ENCODE results near the gene NR2C2.
A peak's percentile ranks its signal among the peaks of the same experiment; 100 is the strongest.

Gene NR2C2

DNA sequence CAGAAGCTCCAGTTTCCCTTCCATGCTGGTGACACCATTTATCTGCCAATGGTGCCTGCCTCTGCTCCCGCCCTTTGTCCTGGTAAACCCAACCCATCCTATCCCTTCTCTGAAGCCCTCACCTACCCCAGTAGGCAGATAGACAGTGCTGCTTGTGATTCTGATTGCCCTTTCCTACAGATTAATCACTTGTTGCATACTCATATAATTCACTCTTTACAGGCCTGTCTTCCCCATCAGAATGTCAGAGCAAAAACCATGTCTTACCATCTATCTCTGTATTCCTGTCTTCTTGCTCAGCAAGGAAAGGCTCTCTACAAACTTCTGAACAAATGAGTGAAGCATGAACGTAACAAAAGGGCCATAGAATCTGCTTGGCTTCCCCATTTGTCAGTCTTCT is 69.8 kb downstream of the NR2C2 start:
- no peak for DNase-seq (ENCODE audit: low read depth, low spot score)

DNA sequence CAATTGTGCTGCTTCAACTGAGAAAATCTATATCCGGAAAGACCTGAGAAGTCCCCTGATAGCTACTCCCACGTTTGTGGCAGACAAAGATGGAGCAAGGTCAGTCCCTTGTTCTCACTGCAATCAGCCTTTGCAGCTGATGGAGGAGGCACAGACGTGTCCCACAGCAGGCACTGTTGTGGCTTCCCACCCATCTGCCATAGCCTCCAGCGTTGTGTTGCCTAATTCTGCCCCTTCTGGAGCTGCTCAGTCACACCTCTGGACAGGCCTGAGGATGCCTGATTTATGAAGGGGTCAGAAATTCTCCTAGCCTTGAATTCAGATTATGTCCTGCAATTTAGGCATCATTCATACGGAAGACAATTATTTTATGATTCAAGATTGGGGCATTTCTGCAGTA is 75.9 kb downstream of the NR2C2 start:
- no peak for DNase-seq (ENCODE audit: low read depth, low spot score)

DNA sequence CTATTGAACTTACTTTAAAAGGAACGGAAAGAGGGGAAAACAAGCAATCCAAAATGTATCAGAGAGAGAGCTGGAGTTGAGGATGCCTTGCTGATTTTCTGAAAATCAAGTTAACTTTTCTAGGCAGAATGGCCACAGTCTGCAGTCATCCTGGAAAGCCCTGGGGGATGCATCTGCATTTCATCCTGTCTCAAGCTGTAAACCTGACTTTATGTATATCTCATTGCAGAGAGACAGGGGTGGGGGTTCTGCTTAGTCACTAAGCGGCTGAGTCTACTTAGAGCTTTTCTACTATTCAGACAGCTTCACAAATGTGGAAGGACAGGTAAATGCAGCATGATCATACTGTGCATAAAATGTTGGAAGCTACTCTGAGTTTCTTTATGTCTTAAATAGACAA is 76.3 kb downstream of the NR2C2 start:
- no peak for DNase-seq (ENCODE audit: low read depth, low spot score)

DNA sequence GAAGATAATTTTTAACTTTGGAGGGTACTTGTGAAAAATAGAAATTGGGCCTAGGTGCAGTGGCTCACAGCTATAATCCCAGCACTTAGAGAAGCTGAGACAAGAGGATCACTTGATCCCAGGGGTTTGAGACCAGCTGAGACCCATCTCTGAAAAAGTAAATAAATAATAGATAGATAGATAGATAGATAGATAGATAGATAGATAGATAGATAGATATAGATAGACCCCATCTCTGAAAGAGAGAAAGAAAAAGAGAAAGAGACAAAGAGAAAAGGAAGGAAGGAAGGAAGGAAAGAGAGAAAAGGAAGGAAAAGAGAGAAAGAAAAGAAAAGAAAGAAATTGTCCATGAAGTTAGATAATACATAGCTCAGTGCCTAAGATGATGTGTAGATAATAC is 82.2 kb downstream of the NR2C2 start:
- DNase-seq (ENCODE audit: low read depth, low spot score): no peak

- no peak for DNase-seq (ENCODE audit: low read depth, low spot score)
Measured at GRCh38 chr3:15032650-15033049, 85.3 kb downstream of the NR2C2 start.

DNA sequence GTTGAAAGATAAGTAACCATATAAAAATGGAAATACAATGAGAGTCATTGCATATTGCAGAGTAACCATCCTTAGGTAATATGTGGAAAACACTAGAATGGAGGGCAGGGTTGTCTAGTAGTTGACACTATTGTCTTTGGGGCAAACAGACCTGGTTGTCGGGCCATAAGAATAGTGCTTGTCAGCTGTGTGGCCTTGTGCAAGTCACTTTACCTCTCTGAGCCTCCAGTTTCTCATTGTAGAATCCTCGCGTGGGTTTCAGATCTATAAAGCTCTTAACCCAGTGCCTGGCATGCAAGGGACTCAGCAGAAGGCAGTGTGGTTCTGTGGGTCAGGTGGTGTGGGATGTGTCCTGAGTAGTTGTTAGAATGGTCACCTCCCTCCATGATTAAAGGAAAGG is 85.7 kb downstream of the NR2C2 start:
- no peak for DNase-seq (ENCODE audit: low read depth, low spot score)

- DNase-seq (ENCODE audit: low read depth, low spot score): no peak
Measured at GRCh38 chr3:15038306-15038705, 90.9 kb downstream of the NR2C2 start.

DNA sequence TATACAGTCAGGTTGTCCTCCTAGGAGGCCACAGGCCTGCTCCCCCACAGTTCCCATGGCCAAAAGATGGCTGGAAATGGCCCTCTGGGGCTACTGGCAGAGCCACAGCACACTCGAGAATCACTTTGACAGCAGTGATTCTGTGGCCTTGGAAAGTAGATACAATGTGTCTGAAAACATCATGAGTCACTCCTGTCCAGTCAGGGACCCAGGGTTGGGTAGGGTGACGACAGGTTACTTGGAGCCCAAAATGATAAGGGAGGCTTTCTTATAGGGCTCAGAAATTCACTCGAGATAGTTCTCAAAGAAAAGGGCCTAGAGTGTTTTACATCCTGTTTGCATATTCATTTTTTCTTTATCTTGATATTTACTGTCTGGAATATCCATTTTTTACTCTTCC is 93.5 kb downstream of the NR2C2 start:
- DNase-seq (ENCODE audit: low read depth, low spot score): peak; percentile 12

- DNase-seq (ENCODE audit: low read depth, low spot score): no peak
Measured at GRCh38 chr3:15041950-15042349, 94.6 kb downstream of the NR2C2 start.

DNA sequence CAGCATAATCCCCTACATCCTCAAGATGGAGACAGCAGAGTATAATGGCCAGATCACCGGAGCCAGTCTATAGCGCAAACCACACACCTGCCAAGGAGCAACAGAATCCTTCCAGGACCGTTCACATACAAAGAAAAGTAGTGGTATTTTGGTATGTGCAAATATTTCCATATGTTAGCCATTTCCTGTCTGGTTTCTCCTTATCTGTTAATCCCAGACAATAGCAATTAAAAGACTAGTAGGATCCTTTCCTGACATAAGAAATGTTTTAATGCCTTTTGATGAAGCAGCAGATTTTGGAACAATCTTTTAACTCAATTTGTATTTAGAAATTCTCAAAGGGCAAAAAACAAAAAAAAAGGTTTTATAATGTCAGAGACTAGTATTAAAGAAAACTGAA is 95.6 kb downstream of the NR2C2 start:
- DNase-seq (ENCODE audit: low read depth, low spot score): no peak

DNA sequence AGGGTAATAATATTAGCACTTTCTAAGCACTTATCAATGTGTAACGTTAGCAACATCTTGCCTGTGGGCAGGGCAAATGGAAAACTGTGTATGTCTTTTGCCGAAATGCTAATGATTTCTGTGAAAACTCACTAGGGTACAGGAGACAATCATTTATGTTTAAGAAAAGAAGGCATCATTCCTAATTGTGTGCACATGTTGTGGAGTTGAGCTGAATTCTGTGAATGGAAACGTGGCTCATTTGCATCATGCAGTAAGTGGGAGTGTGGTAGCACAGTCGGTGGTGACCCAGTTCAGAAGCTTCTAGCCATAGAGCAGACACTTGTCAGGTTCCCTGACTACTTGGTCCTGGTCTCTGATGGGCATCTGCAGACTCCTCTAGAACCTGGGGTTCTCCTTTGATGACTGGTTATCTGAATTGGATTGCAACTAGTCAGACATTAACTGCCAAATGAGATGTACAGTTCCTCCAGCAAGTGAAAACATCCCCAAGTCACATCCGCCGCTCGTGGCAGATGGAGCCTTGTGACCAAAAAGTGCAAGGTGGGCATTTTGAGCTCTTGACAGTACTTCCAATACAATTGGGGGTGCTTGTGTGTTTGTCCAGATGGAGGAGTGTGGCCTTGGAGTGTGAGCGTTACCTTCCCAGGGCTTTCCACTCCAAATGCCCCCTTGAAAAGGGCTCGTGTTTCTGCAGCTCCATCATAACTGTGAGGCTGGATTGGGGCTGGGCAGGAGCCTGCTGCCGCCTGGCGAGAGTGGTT is 96.2 kb downstream of the NR2C2 start:
- DNase-seq (ENCODE audit: low read depth, low spot score): no peak

- DNase-seq (ENCODE audit: low read depth, low spot score): no peak
Measured at GRCh38 chr3:15044326-15044725, 96.9 kb downstream of the NR2C2 start.

GRCh38 chr3:15045667-15046066 is 98.3 kb downstream of the NR2C2 start:
- DNase-seq (ENCODE audit: low read depth, low spot score): no peak

GRCh38 chr3:15049584-15049983 is 102.2 kb downstream of the NR2C2 start:
- DNase-seq (ENCODE audit: low read depth, low spot score): no peak

DNA sequence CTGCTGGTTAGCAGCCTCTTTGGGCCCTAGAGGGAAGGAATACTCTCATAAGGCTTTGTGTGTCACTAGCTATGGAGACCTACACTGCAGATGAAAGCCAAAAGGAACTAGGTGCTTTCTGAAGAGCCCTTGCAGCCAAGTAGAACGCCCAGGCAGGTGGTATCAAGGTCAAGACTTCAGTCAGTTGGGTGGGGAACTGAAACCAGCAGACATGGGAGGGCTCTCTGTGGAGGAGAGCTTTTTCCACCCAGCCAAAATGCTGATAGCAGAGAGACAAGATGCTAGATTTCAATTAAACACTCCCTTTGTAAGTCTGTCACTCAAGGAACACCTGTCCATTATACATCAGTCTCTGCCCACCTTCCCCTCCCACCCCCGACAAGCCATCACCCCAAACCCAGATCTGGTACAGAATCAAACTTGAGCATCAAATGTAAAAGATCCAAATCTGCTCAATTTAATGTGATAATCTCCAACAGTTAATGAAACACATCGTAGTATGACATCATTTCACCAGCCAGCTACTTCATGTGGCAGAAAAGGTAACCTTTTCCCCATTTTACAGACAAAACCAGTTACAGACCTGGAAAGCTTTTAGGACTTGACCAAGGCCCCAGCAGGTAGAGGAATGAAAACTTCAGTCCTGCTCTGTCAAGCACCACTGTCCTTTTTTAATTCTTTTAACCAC is 103.2 kb downstream of the NR2C2 start:
- no peak for DNase-seq (ENCODE audit: low read depth, low spot score)

DNA sequence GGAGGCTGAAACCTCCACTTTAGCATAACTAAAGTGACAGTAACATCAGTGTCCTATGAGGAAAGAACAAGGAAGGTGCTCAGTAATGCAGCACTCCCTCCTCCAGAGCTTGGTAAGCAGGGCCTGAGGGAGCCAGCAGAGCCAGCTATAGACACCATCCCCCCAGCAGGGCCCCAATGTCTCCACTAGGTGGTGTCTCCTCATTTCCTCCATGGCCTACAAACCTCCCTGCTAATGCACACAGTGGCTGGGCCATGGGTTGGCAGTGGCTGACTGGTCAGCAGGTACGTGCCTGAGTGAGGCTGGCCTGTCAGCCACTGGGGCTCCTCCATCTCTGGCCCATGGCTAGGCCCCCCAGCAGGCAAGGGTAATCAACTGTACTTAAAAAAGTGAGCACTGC is 104.1 kb downstream of the NR2C2 start:
- peak; percentile 42 for DNase-seq (ENCODE audit: low read depth, low spot score)

DNA sequence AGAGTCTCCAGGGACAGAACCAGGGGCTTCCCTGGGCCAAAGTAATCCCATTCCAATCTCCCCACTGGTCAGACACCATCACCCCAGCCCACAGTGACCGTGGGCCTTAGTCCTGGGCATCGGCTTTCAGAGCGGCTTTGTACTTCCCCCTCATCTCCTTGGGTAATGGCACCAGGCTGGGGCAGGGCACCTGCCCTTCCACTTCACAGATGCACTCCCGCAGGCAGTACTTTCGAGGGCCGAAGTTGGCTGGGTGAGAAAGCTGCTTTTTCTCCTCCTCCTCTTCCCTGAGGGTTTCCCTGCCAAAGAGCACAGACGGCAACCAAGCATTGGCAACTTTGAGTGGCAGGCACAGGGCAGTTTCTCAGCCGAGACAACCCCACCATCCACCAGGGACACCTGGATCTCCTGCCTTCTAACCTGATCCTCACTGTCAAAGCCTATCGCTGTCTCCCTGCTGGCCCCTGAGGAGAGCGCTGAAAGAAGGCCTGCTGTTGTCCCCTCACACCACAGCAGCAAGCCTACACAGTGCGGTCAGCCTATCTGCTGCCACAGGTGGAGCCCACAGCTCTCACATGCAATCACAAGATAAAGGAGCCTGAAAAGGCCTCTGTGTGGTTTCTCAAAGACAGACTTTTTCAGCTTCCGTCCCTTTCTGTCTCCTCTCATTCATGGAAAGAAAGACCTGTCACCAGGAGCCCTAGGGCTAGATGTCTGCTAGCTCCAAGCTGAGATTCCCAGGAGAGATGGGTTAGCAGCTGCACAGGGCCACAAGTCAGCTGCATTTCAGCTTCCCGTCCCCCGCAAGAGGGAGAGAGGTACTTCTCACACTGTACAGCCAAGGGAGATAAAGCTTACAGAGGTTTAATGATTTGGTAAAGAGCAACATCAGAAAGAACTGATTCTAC is 105.2 kb downstream of the NR2C2 start:
- DNase-seq (ENCODE audit: low read depth, low spot score): no peak

GRCh38 chr3:15053541-15053940 is 106.2 kb downstream of the NR2C2 start:
- DNase-seq (ENCODE audit: low read depth, low spot score): no peak

- peak; percentile 12 for DNase-seq (ENCODE audit: low read depth, low spot score)
Measured at GRCh38 chr3:15055019-15055557, 107.7 kb downstream of the NR2C2 start.

DNA sequence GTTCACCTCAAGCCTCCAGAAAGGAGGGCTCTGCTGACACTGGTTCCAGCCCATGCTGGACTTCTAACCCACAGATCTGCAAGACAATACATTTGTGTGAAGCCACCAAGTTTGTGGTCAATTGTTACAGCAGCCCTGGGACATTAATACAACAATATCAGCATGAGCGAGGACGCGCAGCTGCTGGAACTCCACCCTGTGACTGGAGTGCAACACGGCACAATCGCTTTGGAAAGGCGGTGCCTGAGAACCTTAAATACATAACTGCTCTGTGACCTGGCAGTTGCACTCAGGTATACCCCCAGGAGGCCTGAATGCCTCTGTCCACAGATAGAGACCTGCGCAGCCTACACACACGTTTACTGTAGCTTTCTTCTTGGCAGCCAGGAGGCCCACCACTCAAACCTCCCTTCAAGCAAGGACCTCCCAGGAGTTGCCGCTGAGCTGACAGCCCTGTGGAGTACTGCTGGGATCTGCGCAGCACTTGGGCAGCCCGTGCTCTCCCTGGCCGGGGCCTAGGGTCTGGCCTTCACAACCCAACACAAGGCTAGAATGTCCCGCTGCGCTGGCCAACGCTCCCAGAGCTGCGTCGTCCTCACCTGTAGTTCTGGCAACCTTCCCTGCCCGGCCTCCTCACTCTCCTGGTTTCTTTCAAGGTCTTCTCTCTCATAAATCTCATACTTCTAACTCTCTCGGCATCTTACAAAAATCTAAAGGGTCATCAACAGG is 109.5 kb downstream of the NR2C2 start:
- DNase-seq (ENCODE audit: low read depth, low spot score): no peak

GRCh38 chr3:15060029-15060428 is 112.6 kb downstream of the NR2C2 start:
- DNase-seq (ENCODE audit: low read depth, low spot score): no peak

All from astrocyte of the hippocampus (primary cell).